Lower leg skin (tissue), 3 donors: ENCODE measurements around the gene NANOS3.

Experiments used
- POLR2A ChIP-seq, 2 donors: fragments of 450-650 bp; IDR thresholded peaks; one replicate each; pipeline ENCODE4 v1.6.1; 2016 to 2017; ENCODE audit warnings: antibody characterized with exemption in 2 of 2, mild to moderate bottlenecking in 1 of 2, moderate library complexity in 1 of 2
- TF ChIP-seq, protein P1 (sequence below), 3 donors: fragments of 450-650 bp; IDR thresholded peaks; one replicate each; pipeline ENCODE4 v1.5.1; 2016; ENCODE audit warnings: antibody characterized with exemption in 3 of 3, mild to moderate bottlenecking in 3 of 3, moderate library complexity in 2 of 3

DNA sequence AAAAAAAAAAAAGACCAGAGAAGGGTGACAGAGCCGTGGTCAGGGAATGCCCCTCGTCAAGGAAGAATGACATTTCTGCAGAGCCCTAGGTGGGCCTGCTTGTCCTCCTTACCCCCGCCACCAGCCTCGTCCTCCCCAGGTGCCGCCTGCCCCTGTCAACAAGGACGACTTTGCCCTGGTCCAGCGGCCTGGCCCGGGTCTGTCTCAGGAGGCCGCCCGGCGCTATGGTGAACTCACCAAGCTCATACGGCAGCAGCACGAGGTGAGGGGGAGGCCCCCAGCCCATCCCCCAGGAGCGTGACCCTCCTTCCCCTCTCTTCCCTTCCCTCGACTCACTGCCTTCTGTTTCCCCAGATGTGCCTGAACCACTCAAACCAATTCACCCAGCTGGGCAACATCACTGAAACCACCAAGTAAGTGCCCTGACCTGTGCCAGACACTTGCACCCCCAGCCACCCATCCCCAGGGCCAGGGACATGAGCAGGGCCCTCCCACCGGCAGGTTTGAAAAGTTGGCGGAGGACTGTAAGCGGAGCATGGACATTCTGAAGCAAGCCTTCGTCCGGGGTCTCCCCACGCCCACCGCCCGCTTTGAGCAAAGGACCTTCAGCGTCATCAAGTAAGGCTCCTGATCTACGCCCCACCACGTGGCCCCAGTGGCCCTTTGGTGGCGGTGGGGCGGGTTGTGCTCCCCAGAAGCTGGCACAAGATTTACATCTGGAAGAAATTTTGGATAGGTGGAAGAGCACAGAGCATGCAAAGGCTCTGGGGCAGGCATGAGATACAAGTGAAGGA, 46.5 kb downstream of the NANOS3 start:
- TF ChIP-seq, protein P1, sequence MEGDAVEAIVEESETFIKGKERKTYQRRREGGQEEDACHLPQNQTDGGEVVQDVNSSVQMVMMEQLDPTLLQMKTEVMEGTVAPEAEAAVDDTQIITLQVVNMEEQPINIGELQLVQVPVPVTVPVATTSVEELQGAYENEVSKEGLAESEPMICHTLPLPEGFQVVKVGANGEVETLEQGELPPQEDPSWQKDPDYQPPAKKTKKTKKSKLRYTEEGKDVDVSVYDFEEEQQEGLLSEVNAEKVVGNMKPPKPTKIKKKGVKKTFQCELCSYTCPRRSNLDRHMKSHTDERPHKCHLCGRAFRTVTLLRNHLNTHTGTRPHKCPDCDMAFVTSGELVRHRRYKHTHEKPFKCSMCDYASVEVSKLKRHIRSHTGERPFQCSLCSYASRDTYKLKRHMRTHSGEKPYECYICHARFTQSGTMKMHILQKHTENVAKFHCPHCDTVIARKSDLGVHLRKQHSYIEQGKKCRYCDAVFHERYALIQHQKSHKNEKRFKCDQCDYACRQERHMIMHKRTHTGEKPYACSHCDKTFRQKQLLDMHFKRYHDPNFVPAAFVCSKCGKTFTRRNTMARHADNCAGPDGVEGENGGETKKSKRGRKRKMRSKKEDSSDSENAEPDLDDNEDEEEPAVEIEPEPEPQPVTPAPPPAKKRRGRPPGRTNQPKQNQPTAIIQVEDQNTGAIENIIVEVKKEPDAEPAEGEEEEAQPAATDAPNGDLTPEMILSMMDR (IDR thresholded peaks at IDR 0.05) = no peak
- TF ChIP-seq POLR2A (IDR thresholded peaks at IDR 0.05) = no peak
